Tibial artery (tissue), 4 donors: Measurements from ENCODE around the gene ETF1.

Experiments
- DNase-seq, 2 donors: peaks; one replicate each; pipeline ENCODE4 v3.0.0-alpha.2; 2019
- H3K27ac ChIP-seq, 2 donors: fragments of 200-600 bp; sonication (generic) in 1 of 2; 1 replicate in 1 of 2; 2 replicates in 1 of 2; pipeline ENCODE4 v1.5.1; 2018 to 2019; ENCODE audit warnings: mild to moderate bottlenecking in 1 of 2
- H3K27me3 ChIP-seq, 2 donors: fragments of 200-600 bp; sonication (generic) in 1 of 2; one replicate each; pipeline versions ENCODE4 v1.5.1 to v1.6.0; 2016 to 2019
- H3K36me3 ChIP-seq, 3 donors: fragments of 200-600 bp; sonication (generic) in 2 of 3; one replicate each; pipeline ENCODE4 v1.5.1; 2016 to 2019; ENCODE audit warnings: mild to moderate bottlenecking in 2 of 3
- H3K4me1 ChIP-seq, 4 donors: fragments of 200-600 bp; sonication (generic) in 2 of 4; 1 replicate in 3 of 4; 2 replicates in 1 of 4; pipeline ENCODE4 v1.5.1; 2016 to 2019
- H3K4me3 ChIP-seq, 2 donors: fragments of 200-600 bp; sonication (generic) in 1 of 2; 1 replicate in 1 of 2; 2 replicates in 1 of 2; pipeline ENCODE4 v1.5.1; 2018 to 2019; ENCODE audit warnings: mild to moderate bottlenecking in 2 of 2
- H3K9me3 ChIP-seq, 3 donors: fragments of 200-600 bp; sonication (generic) in 1 of 3; one replicate each; pipeline ENCODE4 v1.5.1; 2016 to 2019
- intact Hi-C: fragments of 100-400 bp; cut with DNase I; formaldehyde crosslinking; loops from one replicate; pipeline ENCODE4 v1.15.0; 2023; ENCODE audit warnings: low total_unique reads
- TF ChIP-seq, protein P1 (sequence below), 2 experiments: fragments of 200-600 bp in 1 of 2; fragments of 450-650 bp in 1 of 2; IDR thresholded peaks; one replicate each; pipeline ENCODE4 v1.5.1; 2017 to 2019; ENCODE audit warnings: antibody characterized with exemption in 2 of 2, mild to moderate bottlenecking in 1 of 2, moderate library complexity in 1 of 2

Gene ETF1

DNA sequence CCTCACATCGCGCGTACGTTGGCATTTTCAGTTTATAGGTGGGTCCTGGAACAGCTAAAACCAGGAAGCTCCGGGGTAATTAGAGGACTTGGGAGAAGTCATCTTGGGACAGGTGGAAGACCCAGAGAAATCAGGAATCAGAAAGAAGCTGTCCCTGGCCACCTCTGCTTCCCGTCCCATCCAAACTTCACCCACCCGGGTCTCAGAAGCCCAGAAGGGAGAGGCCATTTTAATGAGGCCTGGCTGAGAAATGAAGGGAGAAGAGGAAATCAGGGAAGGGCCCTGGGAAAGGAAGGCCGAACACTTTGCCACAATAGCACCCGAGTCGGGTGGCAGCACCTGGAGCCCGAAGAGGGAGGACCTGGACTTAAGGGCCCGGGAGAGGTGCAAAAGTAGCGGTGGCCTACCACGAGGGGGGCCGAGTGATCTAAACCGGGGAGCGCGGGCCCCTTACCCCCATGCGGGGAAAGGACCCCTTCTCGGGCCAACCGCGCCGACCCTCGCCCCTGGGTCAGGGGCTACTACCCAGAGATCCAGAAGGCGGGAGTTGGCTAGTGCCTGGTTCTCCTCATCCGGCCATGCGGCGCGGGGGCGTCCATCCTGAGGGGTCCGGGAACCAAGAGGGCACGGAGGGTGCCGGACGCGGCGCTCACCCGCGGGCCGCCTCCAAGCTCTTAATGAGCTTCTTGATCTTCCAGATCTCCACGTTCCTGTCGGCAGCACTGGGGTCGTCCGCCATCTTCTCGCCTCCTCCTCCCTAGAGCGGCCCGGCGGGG is 668 bp downstream of the ETF1 start:
- peak overlapping the region; percentile 97 to 99 for H3K27ac ChIP-seq
- peak overlapping the region; percentile 73 to 77 for H3K4me3 ChIP-seq
- peaks cover 0 to 67% (median 51%) of the 10 kb centered on the region in 4 donors for H3K4me1 ChIP-seq
- TF ChIP-seq, protein P1, sequence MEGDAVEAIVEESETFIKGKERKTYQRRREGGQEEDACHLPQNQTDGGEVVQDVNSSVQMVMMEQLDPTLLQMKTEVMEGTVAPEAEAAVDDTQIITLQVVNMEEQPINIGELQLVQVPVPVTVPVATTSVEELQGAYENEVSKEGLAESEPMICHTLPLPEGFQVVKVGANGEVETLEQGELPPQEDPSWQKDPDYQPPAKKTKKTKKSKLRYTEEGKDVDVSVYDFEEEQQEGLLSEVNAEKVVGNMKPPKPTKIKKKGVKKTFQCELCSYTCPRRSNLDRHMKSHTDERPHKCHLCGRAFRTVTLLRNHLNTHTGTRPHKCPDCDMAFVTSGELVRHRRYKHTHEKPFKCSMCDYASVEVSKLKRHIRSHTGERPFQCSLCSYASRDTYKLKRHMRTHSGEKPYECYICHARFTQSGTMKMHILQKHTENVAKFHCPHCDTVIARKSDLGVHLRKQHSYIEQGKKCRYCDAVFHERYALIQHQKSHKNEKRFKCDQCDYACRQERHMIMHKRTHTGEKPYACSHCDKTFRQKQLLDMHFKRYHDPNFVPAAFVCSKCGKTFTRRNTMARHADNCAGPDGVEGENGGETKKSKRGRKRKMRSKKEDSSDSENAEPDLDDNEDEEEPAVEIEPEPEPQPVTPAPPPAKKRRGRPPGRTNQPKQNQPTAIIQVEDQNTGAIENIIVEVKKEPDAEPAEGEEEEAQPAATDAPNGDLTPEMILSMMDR (IDR thresholded peaks at IDR 0.05): no peak
- no peaks in the 10 kb centered on the region for H3K9me3 ChIP-seq
- intact Hi-C loops: loop anchor here (2.0 kb wide), 1 partner anchor 78 kb away; the partner anchor contains the start of gene EGR1
- DNase-seq: no peak
- no peaks in the 10 kb centered on the region for H3K36me3 ChIP-seq
- no peaks in the 10 kb centered on the region for H3K27me3 ChIP-seq

DNA sequence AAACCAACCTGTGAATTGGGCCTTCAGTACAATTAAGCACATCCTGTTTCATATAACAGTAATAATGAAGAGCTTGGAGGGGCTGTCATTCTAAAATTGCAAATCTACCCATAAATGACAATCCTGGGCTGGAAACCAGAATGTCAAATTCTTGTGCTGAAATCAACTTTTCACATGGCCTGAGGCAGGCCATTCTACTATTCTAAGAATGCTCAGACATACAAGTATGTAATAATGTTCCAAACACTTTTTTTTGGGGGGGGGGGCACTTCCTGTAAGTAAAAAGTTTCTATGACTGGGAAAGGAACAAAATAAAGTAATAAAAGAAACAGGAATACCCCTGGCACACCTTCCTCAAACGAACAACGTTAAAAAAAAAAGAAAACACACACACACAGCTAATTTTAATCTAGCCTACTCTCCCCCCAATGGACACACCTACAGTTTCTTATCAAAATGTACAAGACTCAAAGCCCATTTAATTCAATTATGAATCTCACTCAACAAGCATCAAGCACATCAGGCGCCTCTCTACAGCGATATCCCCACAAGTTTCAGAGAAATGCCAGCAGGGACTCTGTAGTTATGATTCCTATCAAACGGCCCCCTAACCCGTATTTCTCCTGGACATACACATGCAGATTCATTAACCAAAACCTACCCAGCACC is 1.4 kb downstream of the ETF1 start:
- H3K4me1 ChIP-seq: peaks cover 0 to 69% (median 49%) of the 10 kb centered on the region in 4 donors
- intact Hi-C loops: loop anchor here (2.0 kb wide), 1 partner anchor 77 kb away; the partner anchor contains the start of gene EGR1
- TF ChIP-seq, protein P1 (IDR thresholded peaks at IDR 0.05): no peak

DNA sequence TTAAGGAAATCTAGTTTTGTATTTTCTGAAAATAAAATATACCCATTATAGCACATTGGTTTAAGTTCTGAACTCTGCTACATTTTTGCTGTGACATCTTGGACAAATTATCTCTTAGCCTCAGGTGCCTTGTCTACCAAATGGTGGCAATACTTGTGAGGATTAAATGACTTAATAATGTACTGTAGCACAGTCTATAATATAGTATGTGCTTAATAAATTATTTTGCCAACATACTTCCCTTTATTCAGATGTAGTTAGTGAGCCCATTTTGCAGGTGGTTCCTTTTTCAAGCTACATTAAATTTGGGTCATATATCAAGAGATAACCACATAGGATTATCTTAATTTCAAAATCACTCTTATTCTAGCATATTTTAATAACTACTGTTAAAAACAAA is 3.2 kb downstream of the ETF1 start:
- no peak for DNase-seq
- H3K27ac ChIP-seq: no peak overlapping the region
- intact Hi-C loops: no loop called here
- peaks cover 0 to 55% (median 34%) of the 10 kb centered on the region in 4 donors for H3K4me1 ChIP-seq
- TF ChIP-seq, protein P1 (IDR thresholded peaks at IDR 0.05): no peak
- H3K4me3 ChIP-seq: no peak overlapping the region
- H3K27me3 ChIP-seq: no peaks in the 10 kb centered on the region
- no peaks in the 10 kb centered on the region for H3K9me3 ChIP-seq
- no peaks in the 10 kb centered on the region for H3K36me3 ChIP-seq

More for the DNA sequence above, 1.4 kb downstream of the ETF1 start:
- no peaks in the 10 kb centered on the region for H3K9me3 ChIP-seq
- peak overlapping the region; percentile 73 to 77 for H3K4me3 ChIP-seq
- H3K27ac ChIP-seq: peak overlapping the region; percentile 97 to 99
- no peaks in the 10 kb centered on the region for H3K27me3 ChIP-seq
- H3K36me3 ChIP-seq: no peaks in the 10 kb centered on the region
- no peak for DNase-seq

DNA sequence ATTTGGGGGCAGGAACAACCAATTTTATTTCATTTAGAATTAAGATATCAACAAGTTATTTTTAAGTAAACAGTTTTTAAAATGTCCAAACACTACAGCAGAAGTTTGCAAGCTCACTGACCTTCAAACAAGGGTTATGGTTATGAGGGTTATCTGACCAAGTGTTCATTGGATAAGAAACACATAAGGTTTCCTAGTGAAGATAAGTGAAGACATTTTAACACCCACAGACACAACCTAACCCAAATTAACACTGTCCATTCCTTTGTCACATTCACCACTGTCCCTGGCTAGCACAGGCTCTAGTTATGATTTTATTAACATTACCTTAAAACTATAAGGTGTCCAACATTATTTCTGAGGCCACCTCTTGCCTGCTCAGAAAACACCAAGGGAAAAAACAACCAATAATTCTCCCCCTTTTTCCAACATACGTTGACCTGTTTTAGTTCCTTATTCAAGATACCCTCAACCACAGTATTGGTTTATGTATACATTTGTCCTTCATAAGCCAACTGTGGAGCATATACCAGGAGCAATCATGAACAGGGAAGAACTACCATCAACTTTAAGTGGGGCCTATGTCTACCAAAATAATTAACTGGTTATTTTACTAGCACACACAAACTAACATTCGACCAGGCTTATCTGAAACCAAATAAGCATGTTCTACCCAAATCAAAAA is 4.0 kb downstream of the ETF1 start:
- Histone ChIP-seq H3K9me3 (no peaks in the 10 kb centered on the region), H3K4me3 (no peak overlapping the region), H3K27ac (no peak overlapping the region), H3K27me3 (no peaks in the 10 kb centered on the region), H3K4me1 (peaks cover 0 to 49% (median 27%) of the 10 kb centered on the region in 4 donors), H3K36me3 (no peaks in the 10 kb centered on the region)
- no peak for DNase-seq
- intact Hi-C loops: no loop called here
- TF ChIP-seq, protein P1 (IDR thresholded peaks at IDR 0.05): no peak

DNA sequence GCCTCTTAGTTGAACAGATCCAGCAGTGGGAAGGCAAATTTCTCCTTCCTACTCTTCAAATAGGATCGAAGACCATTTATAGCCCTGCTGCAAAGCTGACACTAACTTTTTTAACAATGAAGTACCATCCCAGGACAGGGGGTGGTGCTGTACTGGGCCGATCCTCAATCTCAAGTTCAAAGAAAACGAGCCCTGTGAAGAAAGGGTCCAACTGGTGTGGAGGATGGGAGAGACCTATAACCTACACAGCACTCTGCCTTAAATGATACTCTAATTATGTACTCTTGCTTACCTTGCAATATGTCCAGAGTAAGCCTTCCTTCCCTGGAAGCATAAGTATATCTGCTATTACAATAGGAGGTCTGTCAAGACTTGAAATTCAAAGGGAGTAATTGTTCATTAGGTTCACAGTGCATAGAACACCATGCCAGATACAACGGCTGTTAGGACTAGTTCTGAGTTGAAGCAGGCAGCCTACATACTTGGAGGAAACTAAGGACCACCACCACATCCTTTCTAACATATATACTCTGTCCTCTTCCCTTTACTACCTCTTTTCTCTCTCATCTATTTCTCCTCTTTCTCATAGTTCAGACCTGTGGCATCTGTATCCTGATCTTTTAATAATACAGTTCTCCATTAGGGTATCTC is 6.2 kb downstream of the ETF1 start:
- H3K27me3 ChIP-seq: no peaks in the 10 kb centered on the region
- H3K4me3 ChIP-seq: no peak overlapping the region
- intact Hi-C loops: no loop called here
- peaks cover 0 to 4% (median 0%) of the 10 kb centered on the region in 3 donors for H3K36me3 ChIP-seq
- H3K27ac ChIP-seq: no peak overlapping the region
- no peaks in the 10 kb centered on the region for H3K9me3 ChIP-seq
- peaks cover 0 to 44% (median 24%) of the 10 kb centered on the region in 4 donors for H3K4me1 ChIP-seq
- no peak for DNase-seq
- TF ChIP-seq, protein P1 (IDR thresholded peaks at IDR 0.05): no peak
